Measurements from ENCODE around the gene AKT2. TPM values are rescaled to one million over a fixed set of nuclear protein-coding genes. Genes with fewer than 3 reads are reported as not detected.

Gene AKT2
- total and polyA plus RNA-seq, 7 experiments from 2014 or later = 22.5 to 220 (median 183) TPM

GRCh38 chr19:40286971-40287421 is 1.9 kb upstream of the AKT2 start:
- DNase-seq = no peak
- H3K4me3 Mint-ChIP-seq = peak overlapping the region in 8 of 10 donors; percentile 20 to 97 (median 76)
- H3K27ac Mint-ChIP-seq = peak overlapping the region in 8 of 9 donors; percentile 85 to 100 (median 98)
- H3K36me3 ChIP-seq (ENCODE audit: control insufficient read depth in 2 of 3, insufficient read depth in 3 of 3, low read length in 3 of 3) = peaks cover 0 to 5% (median 0%) of the 10 kb centered on the region in 3 experiments
- POLR2A ChIA-PET = no interaction called here
- H3K9me3 ChIP-seq (ENCODE audit: control insufficient read depth in 2 of 3, low read length in 3 of 3) = no peaks in the 10 kb centered on the region
- intact Hi-C loops (cut with micrococcal nuclease) = loop anchor here (5.0 to 10.0 kb wide), 5 partner anchors 142 to 1435 kb away; partner anchors contain the start of genes COQ8B (in 1 of the 2), ITPKC (in 1 of the 2), MIA (in 1 of the 2) and PAK4 (in 1 of the 2)
- CTCF ChIA-PET = interaction anchor here (1.2 kb wide), 1 partner anchor 18 kb away, joined by 3 read pairs; no protein-coding TSS in a partner anchor
- peaks cover 13 to 32% of the 10 kb centered on the region in 2 donors for H3K4me1 ChIP-seq (ENCODE audit: control insufficient read depth in 2 of 2, insufficient read depth in 2 of 2, low read length in 2 of 2)
- H3K9me3 Mint-ChIP-seq = peaks cover 0 to 3% (median 0%) of the 10 kb centered on the region in 11 donors
- peak overlapping the region; percentile 85 for H3K27ac ChIP-seq (ENCODE audit: low read depth, low read length)
- no peaks in the 10 kb centered on the region for H3K36me3 Mint-ChIP-seq
- H3K27me3 Mint-ChIP-seq = peaks cover 0 to 2% (median 0%) of the 10 kb centered on the region in 5 donors
- no peak for ATAC-seq
- H3K4me1 Mint-ChIP-seq = peaks cover 20 to 45% (median 37%) of the 10 kb centered on the region in 7 donors
- H3K4me3 ChIP-seq (ENCODE audit: low read length) = no peak overlapping the region
- H3K27me3 ChIP-seq (ENCODE audit: control insufficient read depth in 2 of 2, insufficient read depth in 2 of 2, low read length in 2 of 2) = no peaks in the 10 kb centered on the region

GRCh38 chr19:40286235-40286970 is 1.3 kb upstream of the AKT2 start:
- H3K27ac Mint-ChIP-seq = peak overlapping the region; percentile 96 to 100 (median 99)
- H3K27ac ChIP-seq (ENCODE audit: low read depth, low read length) = peak overlapping the region; percentile 85
- H3K4me1 ChIP-seq (ENCODE audit: control insufficient read depth in 2 of 2, insufficient read depth in 2 of 2, low read length in 2 of 2) = peaks cover 13 to 32% of the 10 kb centered on the region in 2 donors
- no peaks in the 10 kb centered on the region for H3K27me3 ChIP-seq (ENCODE audit: control insufficient read depth in 2 of 2, insufficient read depth in 2 of 2, low read length in 2 of 2)
- H3K36me3 Mint-ChIP-seq = peaks cover 0 to 1% (median 0%) of the 10 kb centered on the region in 5 donors
- peak overlapping the region; percentile 12 to 97 (median 88) for H3K4me3 Mint-ChIP-seq
- ATAC-seq (no peak), DNase-seq (no peak)
- CTCF ChIA-PET = interaction anchor here (1.2 kb wide), 1 partner anchor 19 kb away, joined by 3 read pairs; no protein-coding TSS in a partner anchor
- POLR2A ChIA-PET = interaction anchor here (0.7 kb wide), 1 partner anchor 234 kb away, joined by 3 read pairs; no protein-coding TSS in a partner anchor
- peaks cover 0 to 2% (median 0%) of the 10 kb centered on the region in 5 donors for H3K27me3 Mint-ChIP-seq
- peaks cover 0 to 9% (median 0%) of the 10 kb centered on the region in 3 experiments for H3K36me3 ChIP-seq (ENCODE audit: control insufficient read depth in 2 of 3, insufficient read depth in 3 of 3, low read length in 3 of 3)
- intact Hi-C loops (cut with micrococcal nuclease) = loop anchor here (5.0 to 10.0 kb wide), 5 partner anchors 142 to 1434 kb away; partner anchors contain the start of genes COQ8B (in 1 of the 2), ITPKC (in 1 of the 2), MIA (in 1 of the 2) and PAK4 (in 1 of the 2)
- no peaks in the 10 kb centered on the region for H3K9me3 ChIP-seq (ENCODE audit: control insufficient read depth in 2 of 3, low read length in 3 of 3)
- H3K9me3 Mint-ChIP-seq = peaks cover 0 to 3% (median 0%) of the 10 kb centered on the region in 11 donors
- peaks cover 20 to 51% (median 43%) of the 10 kb centered on the region in 7 donors for H3K4me1 Mint-ChIP-seq
- no peak overlapping the region for H3K4me3 ChIP-seq (ENCODE audit: low read length)

- Mint-ChIP-seq H3K9me3 (peaks cover 0 to 3% (median 0%) of the 10 kb centered on the region in 11 donors), H3K4me1 (peaks cover 24 to 59% (median 49%) of the 10 kb centered on the region in 7 donors), H3K27me3 (peaks cover 0 to 2% (median 0%) of the 10 kb centered on the region in 5 donors), H3K27ac (peak overlapping the region; percentile 96 to 100 (median 99)), H3K36me3 (peaks cover 0 to 1% (median 0%) of the 10 kb centered on the region in 5 donors), H3K4me3 (peak overlapping the region; percentile 84 to 97 (median 92))
- intact Hi-C loops (cut with micrococcal nuclease) = loop anchor here (1.0 to 10.0 kb wide), 18 partner anchors 11 to 1433 kb away; partner anchors contain the start of genes C19orf47 (in 2 of the 2), MAP3K10 (in 2 of the 2), PLD3 (in 2 of the 2) and BLVRB (in 1 of the 2)
- H3K36me3 ChIP-seq (ENCODE audit: control insufficient read depth in 2 of 3, insufficient read depth in 3 of 3, low read length in 3 of 3) = peaks cover 0 to 9% (median 0%) of the 10 kb centered on the region in 3 experiments
- H3K9me3 ChIP-seq (ENCODE audit: control insufficient read depth in 2 of 3, low read length in 3 of 3) = no peaks in the 10 kb centered on the region
- peak; percentile 89 for ATAC-seq
- DNase-seq = peak; percentile 84 to 100 (median 99)
- peak overlapping the region; percentile 97 for H3K27ac ChIP-seq (ENCODE audit: low read depth, low read length)
- CTCF ChIA-PET = no interaction called here
- H3K4me1 ChIP-seq (ENCODE audit: control insufficient read depth in 2 of 2, insufficient read depth in 2 of 2, low read length in 2 of 2) = peaks cover 13 to 38% of the 10 kb centered on the region in 2 donors
- no peaks in the 10 kb centered on the region for H3K27me3 ChIP-seq (ENCODE audit: control insufficient read depth in 2 of 2, insufficient read depth in 2 of 2, low read length in 2 of 2)
- peak overlapping the region; percentile 81 for H3K4me3 ChIP-seq (ENCODE audit: low read length)
- POLR2A ChIA-PET = no interaction called here
Measured at GRCh38 chr19:40285353-40286234, 449 bp upstream of the AKT2 start.

GRCh38 chr19:40284251-40284500 is 969 bp downstream of the AKT2 start:
- POLR2A ChIA-PET = no interaction called here

GRCh38 chr19:40283414-40284250 is 1.5 kb downstream of the AKT2 start:
- Mint-ChIP-seq H3K4me3 (peak overlapping the region; percentile 87 to 99 (median 94)), H3K27me3 (peaks cover 0 to 2% (median 0%) of the 10 kb centered on the region in 5 donors), H3K27ac (peak overlapping the region; percentile 90 to 100 (median 98)), H3K36me3 (peaks cover 0 to 5% (median 0%) of the 10 kb centered on the region in 5 donors), H3K4me1 (peaks cover 36 to 74% (median 62%) of the 10 kb centered on the region in 7 donors), H3K9me3 (peaks cover 0 to 3% (median 0%) of the 10 kb centered on the region in 11 donors)
- Histone ChIP-seq H3K27me3 (ENCODE audit: control insufficient read depth in 2 of 2, insufficient read depth in 2 of 2, low read length in 2 of 2) (no peaks in the 10 kb centered on the region), H3K4me3 (ENCODE audit: low read length) (peak overlapping the region; percentile 84), H3K9me3 (ENCODE audit: control insufficient read depth in 2 of 3, low read length in 3 of 3) (no peaks in the 10 kb centered on the region), H3K27ac (ENCODE audit: low read depth, low read length) (peak overlapping the region; percentile 97), H3K36me3 (ENCODE audit: control insufficient read depth in 2 of 3, insufficient read depth in 3 of 3, low read length in 3 of 3) (peaks cover 0 to 11% (median 0%) of the 10 kb centered on the region in 3 experiments), H3K4me1 (ENCODE audit: control insufficient read depth in 2 of 2, insufficient read depth in 2 of 2, low read length in 2 of 2) (peaks cover 21 to 54% of the 10 kb centered on the region in 2 donors)
- intact Hi-C loops (cut with micrococcal nuclease) = loop anchor here (2.0 to 10.0 kb wide), 7 partner anchors 61 to 1159 kb away; partner anchors contain the start of genes COQ8B (in 1 of the 2), ITPKC (in 1 of the 2), MIA (in 1 of the 2) and PAK4 (in 1 of the 2)
- CTCF ChIA-PET = no interaction called here
- POLR2A ChIA-PET = no interaction called here
- DNase-seq (no peak), ATAC-seq (no peak)

More at GRCh38 chr19:40284251-40284500, 969 bp downstream of the AKT2 start:
- no peak for DNase-seq
- Histone ChIP-seq H3K27me3 (ENCODE audit: control insufficient read depth in 2 of 2, insufficient read depth in 2 of 2, low read length in 2 of 2) (no peaks in the 10 kb centered on the region), H3K4me1 (ENCODE audit: control insufficient read depth in 2 of 2, insufficient read depth in 2 of 2, low read length in 2 of 2) (peaks cover 21 to 51% of the 10 kb centered on the region in 2 donors), H3K36me3 (ENCODE audit: control insufficient read depth in 2 of 3, insufficient read depth in 3 of 3, low read length in 3 of 3) (peaks cover 0 to 9% (median 0%) of the 10 kb centered on the region in 3 experiments), H3K27ac (ENCODE audit: low read depth, low read length) (peak overlapping the region; percentile 97), H3K4me3 (ENCODE audit: low read length) (peak overlapping the region; percentile 84), H3K9me3 (ENCODE audit: control insufficient read depth in 2 of 3, low read length in 3 of 3) (no peaks in the 10 kb centered on the region)
- CTCF ChIA-PET = no interaction called here
- ATAC-seq = no peak
- peaks cover 34 to 71% (median 60%) of the 10 kb centered on the region in 7 donors for H3K4me1 Mint-ChIP-seq
- H3K36me3 Mint-ChIP-seq = peaks cover 0 to 4% (median 0%) of the 10 kb centered on the region in 5 donors
- peak overlapping the region; percentile 90 to 100 (median 98) for H3K27ac Mint-ChIP-seq
- H3K9me3 Mint-ChIP-seq = peaks cover 0 to 3% (median 0%) of the 10 kb centered on the region in 11 donors
- peaks cover 0 to 2% (median 0%) of the 10 kb centered on the region in 5 donors for H3K27me3 Mint-ChIP-seq
- intact Hi-C loops (cut with micrococcal nuclease) = loop anchor here (2.0 to 10.0 kb wide), 7 partner anchors 61 to 1159 kb away; partner anchors contain the start of genes COQ8B (in 1 of the 2), ITPKC (in 1 of the 2), MIA (in 1 of the 2) and PAK4 (in 1 of the 2)
- peak overlapping the region; percentile 87 to 99 (median 94) for H3K4me3 Mint-ChIP-seq

Data from naive thymus-derived CD4-positive, alpha-beta T cell (primary cell).